NCI-H446 treated with DMSO at 0.1 percent for 48 hours (cell line): Measurements from ENCODE around the gene KRT33B.

Experiments
- DNase-seq: peaks from one replicate; lab custom pipeline; 2025; lab: John Stamatoyannopoulos, UW

Gene KRT33B

DNA sequence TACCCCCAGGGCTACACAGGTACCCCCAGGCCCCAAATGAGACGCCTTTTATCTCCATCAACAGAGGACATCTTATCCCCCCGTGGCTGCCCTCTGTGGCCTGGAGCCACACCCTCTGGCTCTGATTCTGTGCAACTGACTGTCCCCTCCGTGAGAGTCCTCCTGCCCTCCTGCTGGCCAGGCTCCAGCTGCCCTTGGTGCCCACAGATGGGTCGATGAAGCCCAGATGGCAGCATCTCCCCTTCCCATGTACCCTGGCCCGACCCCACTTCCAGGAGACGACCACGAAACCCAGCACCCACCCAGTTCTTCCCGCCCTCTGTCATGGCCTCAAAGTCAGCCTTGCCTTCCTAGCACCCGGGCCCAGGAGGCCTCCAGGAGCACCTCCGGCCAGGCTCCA, 44.5 kb downstream of the KRT33B start:
- no peak for DNase-seq

DNA sequence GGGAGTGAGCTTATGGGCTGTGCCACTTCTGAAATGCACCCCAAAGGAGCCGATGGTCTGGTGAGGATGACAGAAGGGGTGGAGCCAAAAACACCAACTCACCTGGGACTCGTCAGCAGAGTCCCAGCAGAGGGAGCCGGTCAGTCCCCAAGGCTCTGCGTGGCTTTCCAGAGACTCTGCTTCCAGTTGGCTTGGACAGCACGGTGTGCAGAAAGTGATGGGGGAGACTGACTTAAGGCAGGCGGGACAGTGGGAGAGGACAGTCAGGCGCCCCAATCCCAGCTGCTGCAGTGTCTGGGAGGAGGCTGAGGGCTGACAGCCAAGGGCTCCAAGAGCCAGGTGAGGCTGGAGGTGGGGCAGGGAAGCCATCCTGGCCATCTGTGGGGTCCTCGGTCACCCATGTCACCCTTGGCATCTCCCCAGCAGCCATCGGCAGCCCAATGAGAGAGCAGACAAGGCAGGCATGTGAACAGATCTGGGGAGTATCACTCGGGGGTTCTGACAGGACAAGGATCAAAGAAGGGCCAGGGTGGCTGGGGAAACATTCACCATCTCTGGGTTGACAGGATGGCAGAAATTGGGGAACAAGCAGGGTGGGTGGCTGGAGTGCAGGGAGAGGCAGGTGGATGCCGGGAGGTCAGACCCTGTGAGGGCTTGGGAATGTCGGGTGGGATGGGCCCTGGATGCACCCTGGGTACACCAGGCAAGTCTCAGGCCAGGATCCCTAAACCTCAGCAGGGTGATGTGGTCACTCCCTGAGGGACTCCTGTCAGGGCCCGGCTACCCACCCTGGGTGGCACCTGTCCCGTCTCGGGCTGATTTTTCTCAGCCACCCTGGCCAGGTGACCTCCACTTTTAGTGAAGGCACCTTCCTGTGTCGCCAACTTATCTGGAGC, 45.2 kb downstream of the KRT33B start:
- DNase-seq, result no peak

DNA sequence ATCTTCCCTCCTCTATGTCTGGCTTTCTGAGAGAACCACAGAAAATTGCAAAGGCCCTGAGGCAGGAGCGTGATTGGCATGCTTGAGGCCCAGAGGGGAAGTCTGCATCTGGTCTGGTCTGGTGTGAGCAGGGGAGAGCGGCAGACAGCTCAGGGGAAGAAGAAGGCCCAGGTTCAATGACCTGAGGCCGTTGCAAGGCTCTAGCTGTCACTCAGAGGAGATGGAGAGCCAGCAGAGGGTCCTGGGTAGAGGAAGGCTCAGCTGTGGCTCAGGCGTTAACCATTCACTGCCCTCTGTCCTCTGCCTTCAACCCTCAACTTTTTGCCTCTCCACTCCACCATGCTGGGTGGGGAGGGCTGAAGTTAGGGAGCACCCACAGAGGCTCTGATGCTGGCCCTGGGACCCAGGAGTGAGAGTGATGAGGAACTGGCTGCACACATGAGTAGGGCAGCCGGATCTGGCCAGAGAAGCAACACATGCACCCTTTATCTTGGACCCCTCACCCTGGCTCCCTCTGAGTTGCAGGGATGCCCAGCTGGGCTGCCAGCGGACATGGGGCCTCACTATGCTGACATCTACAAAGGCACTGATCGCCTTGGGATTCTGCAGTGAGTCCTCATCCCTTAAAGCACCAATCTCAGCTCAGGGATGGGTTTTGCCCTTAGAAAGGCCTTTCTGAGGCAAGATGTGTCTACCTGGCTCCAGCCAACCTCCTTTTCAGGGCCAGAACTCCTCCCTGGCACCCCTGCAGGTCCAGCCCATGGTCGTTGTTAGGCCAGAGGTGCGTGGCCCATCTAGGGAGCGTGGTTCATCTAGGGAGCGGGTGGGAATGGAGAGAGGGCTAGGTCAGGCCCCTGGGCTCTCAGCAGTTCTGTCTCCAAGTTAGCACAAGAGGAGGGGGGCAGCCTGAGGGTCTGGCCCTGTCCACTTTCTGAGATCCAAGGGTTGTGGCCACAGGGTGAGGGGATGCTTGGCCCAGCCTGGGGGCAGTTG, 46.4 kb downstream of the KRT33B start:
- DNase-seq, result no peak

DNA sequence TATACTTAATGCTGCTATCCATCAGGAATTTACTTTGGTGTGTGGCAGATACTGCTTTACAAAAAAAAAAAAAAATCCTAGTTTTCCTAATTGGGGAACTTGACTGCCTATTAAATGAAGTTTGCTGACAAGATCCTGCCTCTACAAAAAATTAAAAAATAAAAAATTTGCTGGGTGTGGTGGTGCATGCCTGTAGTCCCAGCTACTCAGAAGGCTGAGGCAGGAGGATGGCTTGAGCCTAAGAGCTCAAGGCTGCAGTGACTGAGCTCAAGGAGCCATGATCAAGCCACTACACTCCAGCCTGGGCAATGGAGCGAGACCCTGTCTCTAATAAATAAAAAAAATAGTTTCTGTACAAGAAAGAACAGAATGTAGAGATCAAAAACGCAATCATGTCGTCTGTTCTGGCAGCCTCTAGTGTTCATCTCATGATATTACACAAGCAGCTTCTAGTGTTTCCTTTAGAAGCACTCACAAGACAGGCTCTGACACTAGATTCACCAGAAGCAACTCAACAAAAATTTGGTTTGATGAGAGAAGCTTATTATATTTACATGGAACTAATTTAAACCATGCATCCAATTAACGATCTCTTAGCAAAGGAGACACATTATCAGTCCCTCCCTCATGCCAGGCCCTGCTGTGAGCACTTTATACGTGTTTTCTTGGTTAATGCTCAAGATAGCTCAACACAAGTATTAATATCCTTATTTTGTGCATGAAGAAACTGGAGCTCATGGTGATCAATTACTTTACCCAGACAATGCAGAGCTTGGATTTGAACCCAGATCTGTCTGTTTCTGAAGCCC, 47.3 kb downstream of the KRT33B start:
- DNase-seq, result no peak

DNA sequence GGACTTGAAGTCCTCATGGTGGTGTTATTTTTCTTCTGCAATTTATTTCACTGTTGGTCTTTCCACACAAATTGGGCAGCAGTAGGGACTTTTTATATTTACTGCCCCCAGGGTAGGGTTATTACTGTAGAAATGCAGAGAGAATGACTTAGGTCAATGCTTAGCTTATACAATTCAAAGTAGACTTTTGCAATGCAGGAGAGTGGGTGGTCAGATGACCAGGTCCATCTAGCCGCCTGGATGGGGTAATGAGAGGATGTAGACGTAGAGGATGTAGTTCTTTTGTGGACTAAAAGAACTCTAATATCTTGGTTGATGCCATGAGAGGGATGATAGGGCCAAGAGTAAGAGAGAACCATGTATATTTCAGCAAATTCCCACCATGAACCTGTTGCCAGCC, 51.4 kb downstream of the KRT33B start:
- no peak for DNase-seq

DNA sequence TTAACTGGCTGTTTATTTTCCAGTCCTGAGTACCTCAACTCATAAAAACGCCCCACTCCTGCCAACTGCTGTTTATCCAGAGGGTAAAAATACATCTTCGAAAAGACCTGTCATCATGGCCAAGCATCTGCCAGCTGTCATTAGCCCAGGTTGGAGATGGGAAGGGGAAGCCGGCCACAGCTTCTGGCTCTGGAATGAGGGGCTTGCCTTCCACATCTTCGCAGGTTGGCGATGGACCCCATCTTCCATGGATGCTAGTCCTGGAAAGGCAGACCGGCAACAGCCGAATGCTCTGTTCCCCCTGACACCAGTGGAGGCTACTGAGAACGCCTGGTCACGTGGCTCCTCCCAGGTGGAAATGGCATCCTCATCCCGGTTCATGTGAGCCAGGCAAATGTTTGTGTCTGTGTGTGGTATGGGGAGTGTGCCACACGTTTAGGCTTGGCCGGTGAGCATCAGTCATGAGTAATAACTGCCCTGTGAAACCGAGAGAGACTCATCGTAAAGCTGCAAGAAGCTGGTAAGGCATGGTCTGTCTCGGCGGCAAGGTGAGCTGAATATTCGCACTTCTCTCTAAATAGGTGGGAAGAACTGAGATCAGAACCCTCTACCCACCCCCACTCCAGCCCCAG, 53.7 kb downstream of the KRT33B start:
- DNase-seq, result no peak

DNA sequence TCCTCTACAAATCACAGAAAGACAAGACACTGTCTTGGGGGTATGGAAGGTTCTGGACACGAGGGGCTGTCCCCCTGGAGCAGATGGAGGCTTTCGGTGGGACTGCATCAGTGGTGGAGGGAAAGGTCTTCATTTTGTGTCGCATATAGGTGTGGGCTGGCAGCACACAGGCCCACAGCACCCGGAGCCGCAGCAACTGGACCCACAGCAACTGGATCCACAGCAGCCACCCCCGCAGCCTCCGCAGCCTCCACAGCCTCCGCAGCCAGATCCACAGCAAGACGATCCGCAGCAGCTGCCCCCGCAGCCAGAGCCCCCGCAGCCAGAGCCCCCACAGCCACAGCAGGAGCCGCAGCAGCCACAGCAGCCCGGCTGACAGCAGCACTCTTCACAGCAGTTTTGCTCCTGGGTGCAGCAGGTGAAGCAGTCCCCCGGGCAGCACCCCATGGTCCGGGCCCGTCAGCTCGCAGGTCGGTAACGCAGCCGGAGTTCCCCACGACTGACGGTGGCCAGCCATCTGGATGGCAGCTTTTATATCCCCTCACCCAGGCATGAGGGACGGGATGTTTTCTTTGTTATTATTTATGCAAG, 54.3 kb downstream of the KRT33B start, which contains the start of gene KRTAP17-1:
Gene KRTAP17-1, minus strand, starts transcription at position 507 of the 591 bp plus-strand sequence. Its CDS starts 60 bp downstream, at position 447.
- no peak for DNase-seq
